Chondrocyte (in vitro differentiated cells): ENCODE results near the gene GOLGA1. TPM values are rescaled to one million over a fixed set of nuclear protein-coding genes. Genes with fewer than 3 reads are reported as not detected.

ENCODE experiments used
- DNase-seq: peaks from one replicate; pipeline ENCODE4 v3.0.0; 2021; ENCODE audit warnings: mixed read lengths, low spot score
- H3K27ac Mint-ChIP-seq: one replicate; pipeline ENCODE4 v1.8.0; 2021; ENCODE audit warnings: mild to moderate bottlenecking, moderate library complexity, mixed read lengths; ENCODE audit not compliant: unreplicated experiment
- H3K27me3 Mint-ChIP-seq: 2 replicates; pipeline ENCODE4 v1.8.0; 2021; ENCODE audit warnings: low read depth, mixed read lengths
- H3K36me3 Mint-ChIP-seq: 2 replicates; pipeline ENCODE4 v1.8.0; 2021; ENCODE audit warnings: low read depth, mixed read lengths
- H3K4me1 Mint-ChIP-seq: 2 replicates; pipeline ENCODE4 v1.8.0; 2021; ENCODE audit warnings: low read depth, mild to moderate bottlenecking, mixed read lengths
- H3K4me3 Mint-ChIP-seq: one replicate; pipeline ENCODE4 v1.8.0; 2021; ENCODE audit warnings: mild to moderate bottlenecking, moderate library complexity, mixed read lengths; ENCODE audit not compliant: unreplicated experiment
- H3K9me3 Mint-ChIP-seq: 2 replicates; pipeline ENCODE4 v1.8.0; 2021; ENCODE audit warnings: low read depth, mixed read lengths
- CTCF ChIP-seq: fragments of 200-600 bp; sonication (generic); IDR thresholded peaks from 2 replicates; pipeline ENCODE4 v1.5.0; 2021; ENCODE audit warnings: antibody characterized with exemption, mild to moderate bottlenecking, moderate library complexity
- total RNA-seq: library from RNA; stranded (reverse); gene quantifications from 3 replicates; pipeline ENCODE4 v1.2.1, GENCODE V29; 2021

Gene GOLGA1
- total RNA-seq, 1 donor from 2014 or later: 25.0 TPM

- H3K4me3 Mint-ChIP-seq: no peak overlapping the region
- peak overlapping the region; percentile 41 for H3K27ac Mint-ChIP-seq
- H3K27me3 Mint-ChIP-seq: no peaks in the 10 kb centered on the region
- H3K9me3 Mint-ChIP-seq: no peaks in the 10 kb centered on the region
- H3K4me1 Mint-ChIP-seq: peaks cover 21% of the 10 kb centered on the region
- H3K36me3 Mint-ChIP-seq: peaks cover 15% of the 10 kb centered on the region
- TF ChIP-seq CTCF: no peak
- DNase-seq: no peak
Observed at GRCh38 chr9:124878021-124878420, 62.9 kb downstream of the GOLGA1 start.

GRCh38 chr9:124877021-124877782, 63.7 kb downstream of the GOLGA1 start:
- peaks cover 16% of the 10 kb centered on the region for H3K36me3 Mint-ChIP-seq
- DNase-seq: no peak
- no peak overlapping the region for H3K4me3 Mint-ChIP-seq
- no peak for TF ChIP-seq CTCF
- H3K27ac Mint-ChIP-seq: no peak overlapping the region
- no peaks in the 10 kb centered on the region for H3K27me3 Mint-ChIP-seq
- no peaks in the 10 kb centered on the region for H3K9me3 Mint-ChIP-seq
- H3K4me1 Mint-ChIP-seq: peaks cover 29% of the 10 kb centered on the region

GRCh38 chr9:124875501-124875900, 65.4 kb downstream of the GOLGA1 start:
- no peaks in the 10 kb centered on the region for H3K9me3 Mint-ChIP-seq
- H3K27ac Mint-ChIP-seq: no peak overlapping the region
- peaks cover 16% of the 10 kb centered on the region for H3K36me3 Mint-ChIP-seq
- peaks cover 46% of the 10 kb centered on the region for H3K4me1 Mint-ChIP-seq
- no peaks in the 10 kb centered on the region for H3K27me3 Mint-ChIP-seq
- TF ChIP-seq CTCF: no peak
- DNase-seq: no peak
- no peak overlapping the region for H3K4me3 Mint-ChIP-seq

GRCh38 chr9:124873664-124874063, 67.2 kb downstream of the GOLGA1 start:
- H3K9me3 Mint-ChIP-seq: no peaks in the 10 kb centered on the region
- H3K4me3 Mint-ChIP-seq: no peak overlapping the region
- H3K27ac Mint-ChIP-seq: no peak overlapping the region
- no peak for TF ChIP-seq CTCF
- DNase-seq: no peak
- H3K36me3 Mint-ChIP-seq: peaks cover 15% of the 10 kb centered on the region
- H3K27me3 Mint-ChIP-seq: no peaks in the 10 kb centered on the region
- peaks cover 54% of the 10 kb centered on the region for H3K4me1 Mint-ChIP-seq

- peaks cover 11% of the 10 kb centered on the region for H3K36me3 Mint-ChIP-seq
- no peaks in the 10 kb centered on the region for H3K27me3 Mint-ChIP-seq
- H3K9me3 Mint-ChIP-seq: no peaks in the 10 kb centered on the region
- H3K27ac Mint-ChIP-seq: peak overlapping the region; percentile 91
- no peak for TF ChIP-seq CTCF
- DNase-seq: no peak
- peaks cover 53% of the 10 kb centered on the region for H3K4me1 Mint-ChIP-seq
- H3K4me3 Mint-ChIP-seq: peak overlapping the region; percentile 95
Observed at GRCh38 chr9:124871156-124871561, 69.7 kb downstream of the GOLGA1 start.
